HFFc6 (cell line): Measurements from ENCODE around the gene TECPR2. TPM values are rescaled to one million over a fixed set of nuclear protein-coding genes. Genes with fewer than 3 reads are reported as not detected.

Experiments used
- DNase-seq: peaks from one replicate; pipeline ENCODE4 v3.0.0-alpha.2; 2018
- H3K27ac Mint-ChIP-seq: 2 replicates; pipeline ENCODE4 v1.8.0; 2020; ENCODE audit warnings: mild to moderate bottlenecking, mixed read lengths
- H3K27me3 Mint-ChIP-seq: 2 replicates; pipeline ENCODE4 v1.8.0; 2021; ENCODE audit warnings: mild to moderate bottlenecking, moderate library complexity, mixed read lengths; ENCODE audit not compliant: insufficient read depth
- H3K36me3 Mint-ChIP-seq: 2 replicates; pipeline ENCODE4 v1.8.0; 2021; ENCODE audit warnings: low read depth, mixed read lengths
- H3K4me1 Mint-ChIP-seq: 2 replicates; pipeline ENCODE4 v1.8.0; 2020; ENCODE audit warnings: low read depth, mixed read lengths
- H3K4me3 Mint-ChIP-seq: 2 replicates; pipeline ENCODE4 v1.8.0; 2020; ENCODE audit warnings: mild to moderate bottlenecking, moderate library complexity, mixed read lengths
- H3K9me3 Mint-ChIP-seq: 2 replicates; pipeline ENCODE4 v1.8.0; 2020; ENCODE audit warnings: mild to moderate bottlenecking, mixed read lengths
- CTCF ChIP-seq: fragments of 200-600 bp; sonication (generic); IDR thresholded peaks from 2 replicates; pipeline ENCODE4 v1.5.0; 2021; ENCODE audit warnings: antibody characterized with exemption, mild to moderate bottlenecking
- total RNA-seq, 6 experiments: library from RNA; stranded (reverse); fragmentation: NEBNext Ultra II Directional; extraction: Animal tissue kit (Norgen Biotek cat#: 25700); gene quantifications; 2 replicates in 1 of 6; 3 replicates in 5 of 6; pipeline ENCODE4 v1.2.3, GENCODE V29; 2021

TECPR2 gene
- total RNA-seq, 6 experiments from 2014 or later: 22.0 to 29.6 (median 26.4) TPM

- TF ChIP-seq CTCF: no peak
- Mint-ChIP-seq H3K4me1 (no peaks in the 10 kb centered on the region), H3K9me3 (no peaks in the 10 kb centered on the region), H3K36me3 (peaks cover 8% of the 10 kb centered on the region), H3K27ac (no peak overlapping the region), H3K4me3 (no peak overlapping the region), H3K27me3 (no peaks in the 10 kb centered on the region)
- no peak for DNase-seq
Observed at GRCh38 chr14:102415671-102416070, 52.9 kb downstream of the TECPR2 start.

GRCh38 chr14:102417001-102417431 lies 54.3 kb downstream of the TECPR2 start:
- TF ChIP-seq CTCF: no peak
- no peaks in the 10 kb centered on the region for H3K9me3 Mint-ChIP-seq
- H3K27me3 Mint-ChIP-seq: no peaks in the 10 kb centered on the region
- no peak for DNase-seq
- H3K4me1 Mint-ChIP-seq: no peaks in the 10 kb centered on the region
- peaks cover 8% of the 10 kb centered on the region for H3K36me3 Mint-ChIP-seq
- H3K27ac Mint-ChIP-seq: no peak overlapping the region
- H3K4me3 Mint-ChIP-seq: no peak overlapping the region

GRCh38 chr14:102417646-102418045 lies 54.9 kb downstream of the TECPR2 start:
- no peaks in the 10 kb centered on the region for H3K4me1 Mint-ChIP-seq
- H3K9me3 Mint-ChIP-seq: no peaks in the 10 kb centered on the region
- TF ChIP-seq CTCF: no peak
- H3K36me3 Mint-ChIP-seq: peaks cover 8% of the 10 kb centered on the region
- H3K4me3 Mint-ChIP-seq: no peak overlapping the region
- no peaks in the 10 kb centered on the region for H3K27me3 Mint-ChIP-seq
- no peak overlapping the region for H3K27ac Mint-ChIP-seq
- DNase-seq: no peak

- Mint-ChIP-seq H3K4me1 (no peaks in the 10 kb centered on the region), H3K36me3 (peaks cover 8% of the 10 kb centered on the region), H3K4me3 (no peak overlapping the region), H3K27me3 (no peaks in the 10 kb centered on the region), H3K9me3 (no peaks in the 10 kb centered on the region), H3K27ac (no peak overlapping the region)
- DNase-seq: no peak
- TF ChIP-seq CTCF: no peak
Observed at GRCh38 chr14:102418169-102418852, 55.6 kb downstream of the TECPR2 start.

GRCh38 chr14:102418853-102419240 lies 56.1 kb downstream of the TECPR2 start:
- H3K4me1 Mint-ChIP-seq: no peaks in the 10 kb centered on the region
- no peak overlapping the region for H3K27ac Mint-ChIP-seq
- DNase-seq: no peak
- TF ChIP-seq CTCF: no peak
- no peak overlapping the region for H3K4me3 Mint-ChIP-seq
- H3K27me3 Mint-ChIP-seq: no peaks in the 10 kb centered on the region
- peaks cover 8% of the 10 kb centered on the region for H3K36me3 Mint-ChIP-seq
- no peaks in the 10 kb centered on the region for H3K9me3 Mint-ChIP-seq
